A549 (cell line): ENCODE results near the gene DFFB. TPM values are rescaled to one million over a fixed set of nuclear protein-coding genes. Genes with fewer than 3 reads are reported as not detected.

ENCODE experiments used
- ATAC-seq, 2 experiments: fragments of 200-7000 bp in 1 of 2; fragments of >200 bp in 1 of 2; cut with Nextera tagmentation in 1 of 2; cut with Tn5 transposase in 1 of 2; 3 replicates each; pipeline versions ENCODE4 v1.8.0 to v1.9.1; 2018 to 2020; ENCODE audit warnings: mild to moderate bottlenecking in 1 of 2, moderate library complexity in 1 of 2
- CTCF ChIA-PET: fragments of 300-600 bp; sonication (Branson Sonifier 250); formaldehyde crosslinking; extraction: SDS; loops from one replicate; lab custom pipeline; 2021; ENCODE audit warnings: antibody characterized with exemption, inconsistent platforms; lab: Yijun Ruan, JAX
- POLR2A ChIA-PET: fragments of 350-600 bp; formaldehyde crosslinking; extraction: SDS; loops from one replicate; lab custom pipeline; 2021; ENCODE audit warnings: antibody characterized with exemption, inconsistent platforms; lab: Yijun Ruan, JAX
- DNase-seq, 2 experiments: peaks; one replicate each; pipeline versions ENCODE4 v3.0.0 to v3.0.0-alpha.2; 2011 to 2016; ENCODE audit warnings: low read depth in 1 of 2, low spot score in 1 of 2
- FAIRE-seq: peaks from 2 replicates; lab custom pipeline; 2011; peaks lifted over from hg19 to GRCh38; lab: Jason Lieb, UNC
- H3K27ac ChIP-seq, 2 experiments: fragments of >200 bp; sonication (Bioruptor Twin); formaldehyde crosslinking; 3 replicates each; pipeline ENCODE4 v1.5.1; 2016 to 2017
- H3K4me1 ChIP-seq: fragments of >200 bp; sonication (Bioruptor Twin); formaldehyde crosslinking; 3 replicates; pipeline ENCODE4 v1.6.1; 2016
- H3K4me2 ChIP-seq: fragments of >200 bp; sonication (Bioruptor Twin); formaldehyde crosslinking; 3 replicates; pipeline ENCODE4 v1.6.1; 2016
- H3K4me3 ChIP-seq: fragments of >200 bp; sonication (Bioruptor Twin); formaldehyde crosslinking; 3 replicates; pipeline ENCODE4 v1.5.1; 2016
- H3K9me3 ChIP-seq: fragments of >200 bp; sonication (Bioruptor Twin); formaldehyde crosslinking; 3 replicates; pipeline ENCODE4 v1.6.1; 2016
- BHLHE40 ChIP-seq: IDR thresholded peaks from 2 replicates; pipeline ENCODE4 v1.6.1; 2012; ENCODE audit warnings: low read depth, low read length, inconsistent platforms
- CBX8 ChIP-seq: fragments of 200-600 bp; sonication (generic); IDR thresholded peaks from 2 replicates; pipeline ENCODE4 v1.6.1; 2016
- CEBPB ChIP-seq, 2 experiments: fragments of >200 bp in 1 of 2; sonication (Bioruptor Twin) in 1 of 2; formaldehyde crosslinking in 1 of 2; IDR thresholded peaks; 2 replicates each; pipeline ENCODE4 v1.6.1; 2012 to 2016
- CHD4 ChIP-seq: fragments of 200-600 bp; sonication (generic); IDR thresholded peaks from 2 replicates; pipeline ENCODE4 v1.6.1; 2016; ENCODE audit warnings: antibody characterized with exemption, mild to moderate bottlenecking, borderline replicate concordance
- EHF ChIP-seq: fragments of 250-450 bp; sonication (Bioruptor Pico); IDR thresholded peaks from 2 replicates; pipeline ENCODE4 v1.5.0; 2020; ENCODE audit warnings: mild to moderate bottlenecking
- FOXS1 ChIP-seq: fragments of 250-450 bp; sonication (Bioruptor Pico); IDR thresholded peaks from 2 replicates; pipeline ENCODE4 v1.5.0; 2020; ENCODE audit warnings: mild to moderate bottlenecking, moderate library complexity
- HDAC2 ChIP-seq: fragments of 200-600 bp; sonication (generic); IDR thresholded peaks from 2 replicates; pipeline ENCODE4 v1.6.1; 2016
- HMGXB4 ChIP-seq: fragments of 250-450 bp; sonication (Bioruptor Pico); IDR thresholded peaks from 2 replicates; pipeline ENCODE4 v1.5.0; 2021; ENCODE audit warnings: mild to moderate bottlenecking, moderate library complexity, borderline replicate concordance
- POLR2A ChIP-seq: IDR thresholded peaks from 2 replicates; pipeline ENCODE4 v1.6.1; 2012; ENCODE audit warnings: mild to moderate bottlenecking, low read length
- POLR2AphosphoS2 ChIP-seq: conservative IDR thresholded peaks from 2 replicates; pipeline ENCODE4 v1.6.1; 2012; ENCODE audit warnings: low read length, improper control_type of control experiment, inconsistent platforms
- RARB ChIP-seq: fragments of 250-450 bp; sonication (Bioruptor Pico); IDR thresholded peaks from 2 replicates; pipeline ENCODE4 v1.8.0; 2021; ENCODE audit warnings: mild to moderate bottlenecking, moderate library complexity
- REST ChIP-seq: fragments of 200-600 bp; sonication (generic); IDR thresholded peaks from 2 replicates; pipeline ENCODE4 v1.6.1; 2016; ENCODE audit warnings: antibody characterized with exemption, mild to moderate bottlenecking, moderate library complexity
- SMC3 ChIP-seq: fragments of >200 bp; sonication (Bioruptor Twin); formaldehyde crosslinking; IDR thresholded peaks from 3 replicates; pipeline ENCODE4 v1.6.1; 2018; ENCODE audit warnings: inconsistent platforms
- ZSCAN20 ChIP-seq: fragments of 250-450 bp; sonication (Bioruptor Pico); IDR thresholded peaks from 2 replicates; pipeline ENCODE4 v1.8.0; 2022; ENCODE audit warnings: mild to moderate bottlenecking, moderate library complexity
- WGBS: methylation state at CpG from one replicate; pipeline ENCODE4 v1.1.6; 2017; ENCODE audit errors: missing lambda C conversion rate; 5-methylcytosine and 5-hydroxymethylcytosine counted together
- polyA plus RNA-seq, 4 experiments: library from polyadenylated mRNA; depleted of rRNA in 3 of 4; stranded (reverse); fragments of >200 nt; fragmentation: RNase III in 1 of 4; extraction: RNeasy Plus Mini Kit Qiagen cat#74134 plus additional on column Dnase treatment in 1 of 4; gene quantifications; 2 replicates in 3 of 4; 3 replicates in 1 of 4; pipeline ENCODE4 v1.2.3, GENCODE V29; 2011 to 2017

Gene DFFB
- polyA plus RNA-seq, 2 of the 4 experiments (the other 2 are of a cell fraction) = 2.5 to 3.7 TPM

- TF ChIP-seq CHD4 = no peak
- no peak for TF ChIP-seq CEBPB (IDR thresholded peaks at IDR 0.05)
- TF ChIP-seq EHF = no peak
- no peak for TF ChIP-seq BHLHE40
- TF ChIP-seq FOXS1 (CRISPR knock-in tag) = no peak
- TF ChIP-seq SMC3 = no peak
- no peak for TF ChIP-seq POLR2A
- TF ChIP-seq HMGXB4 (CRISPR knock-in tag) = no peak
- TF ChIP-seq ZSCAN20 = no peak
- TF ChIP-seq, all 56 proteins: peak for 0
- Histone ChIP-seq H3K4me2 (no peak overlapping the region), H3K27ac (no peak overlapping the region), H3K4me3 (no peak overlapping the region), H3K9me3 (peaks cover 8% of the 10 kb centered on the region; the same call in 1 of the 3 replicates), H3K4me1 (no peaks in the 10 kb centered on the region)
- CTCF ChIA-PET = no interaction called here
- ATAC-seq (no peak), FAIRE-seq (no peak), DNase-seq (no peak)
- POLR2A ChIA-PET = no interaction called here
- 90% methylated on average over 23 of the region's 23 CpGs for WGBS
These were observed 17.5 kb downstream of the DFFB start for GRCh38 chr1:3874736-3875135.

- FAIRE-seq (no peak), ATAC-seq (no peak), DNase-seq (no peak)
- no peaks in the 10 kb centered on the region for H3K4me1 ChIP-seq
- WGBS = 91% methylated on average over 6 of the region's 16 CpGs
- CTCF ChIA-PET = no interaction called here
- H3K4me3 ChIP-seq = no peak overlapping the region
- no peak overlapping the region for H3K27ac ChIP-seq
- H3K9me3 ChIP-seq = peaks cover 8% of the 10 kb centered on the region; the same call in 1 of the 3 replicates
- no peak overlapping the region for H3K4me2 ChIP-seq
- POLR2A ChIA-PET = no interaction called here
- TF ChIP-seq CBX8 (no peak), EHF (no peak), HDAC2 (no peak), POLR2AphosphoS2 (no peak), RARB (CRISPR knock-in tag) (no peak), REST (no peak)
These were observed 19.4 kb downstream of the DFFB start for GRCh38 chr1:3876716-3877115.

GRCh38 chr1:3879099-3879498 is 21.8 kb downstream of the DFFB start:
- Histone ChIP-seq H3K4me3 (no peak overlapping the region), H3K4me2 (no peak overlapping the region), H3K27ac (no peak overlapping the region), H3K9me3 (peaks cover 8% of the 10 kb centered on the region; the same call in 1 of the 3 replicates), H3K4me1 (no peaks in the 10 kb centered on the region)
- ATAC-seq = no peak
- POLR2A ChIA-PET = no interaction called here
- no peak for FAIRE-seq
- 93% methylated on average over 7 of the region's 7 CpGs for WGBS
- no peak for TF ChIP-seq REST
- no peak for TF ChIP-seq ZSCAN20
- TF ChIP-seq, all 56 proteins: peak for 0
- CTCF ChIA-PET = interaction anchor here (0.6 kb wide), 1 partner anchor 46 kb away, joined by 3 read pairs; no protein-coding TSS in a partner anchor
- DNase-seq = no peak
